HAP-1 (cell line): ENCODE measurements around the gene BCAS1.

ENCODE experiments used
- DNase-seq, 2 experiments: peaks; one replicate each; pipeline ENCODE4 v3.0.0-alpha.2; 2016 to 2020; ENCODE audit warnings: low spot score in 2 of 2
- H3K27me3 ChIP-seq: fragments of 250-450 bp; sonication (Bioruptor Pico); 2 replicates; pipeline ENCODE4 v1.5.1; 2020; ENCODE audit warnings: low read depth, mild to moderate bottlenecking, moderate library complexity
- H3K36me3 ChIP-seq: fragments of 250-450 bp; sonication (Bioruptor Pico); replicated peaks from 2 replicates; pipeline ENCODE4 v1.5.1; 2020; ENCODE audit warnings: mild to moderate bottlenecking
- H3K4me1 ChIP-seq: fragments of 250-450 bp; sonication (Bioruptor Pico); 2 replicates; pipeline ENCODE4 v1.5.1; 2020; ENCODE audit warnings: mild to moderate bottlenecking
- H3K4me3 ChIP-seq: fragments of 250-450 bp; sonication (Bioruptor Pico); 2 replicates; pipeline ENCODE4 v1.5.1; 2020; ENCODE audit warnings: mild to moderate bottlenecking, moderate library complexity
- H3K9me3 ChIP-seq: fragments of 250-450 bp; sonication (Bioruptor Pico); 2 replicates; pipeline ENCODE4 v1.5.1; 2020; ENCODE audit warnings: mild to moderate bottlenecking, moderate library complexity
- in situ Hi-C: fragments of 300-500 bp; cut with MboI; formaldehyde crosslinking; loops from 3 replicates; pipeline ENCODE4 v1.14.3; 2020; ENCODE audit warnings: low sequenced_read_pairs, inconsistent platforms, mixed read lengths

The BCAS1 gene

GRCh38 chr20:54082100-54082499 lies 11.7 kb upstream of the BCAS1 start:
- no peaks in the 10 kb centered on the region for H3K36me3 ChIP-seq
- no peaks in the 10 kb centered on the region; the same call in 1 of the 2 replicates for H3K9me3 ChIP-seq
- H3K27me3 ChIP-seq = no peaks in the 10 kb centered on the region
- H3K4me3 ChIP-seq = no peak overlapping the region
- H3K4me1 ChIP-seq = no peaks in the 10 kb centered on the region
- DNase-seq = no peak
- in situ Hi-C loops = no loop called here

- no peak for DNase-seq
- in situ Hi-C loops = no loop called here
- Histone ChIP-seq H3K4me1 (no peaks in the 10 kb centered on the region), H3K9me3 (no peaks in the 10 kb centered on the region; the same call in 1 of the 2 replicates), H3K27me3 (no peaks in the 10 kb centered on the region), H3K36me3 (no peaks in the 10 kb centered on the region), H3K4me3 (no peak overlapping the region)
Measured at GRCh38 chr20:54079652-54080051, 9.3 kb upstream of the BCAS1 start.

- in situ Hi-C loops = no loop called here
- H3K27me3 ChIP-seq = no peaks in the 10 kb centered on the region
- no peak for DNase-seq
- no peak overlapping the region for H3K4me3 ChIP-seq
- no peaks in the 10 kb centered on the region for H3K4me1 ChIP-seq
- H3K9me3 ChIP-seq = no peaks in the 10 kb centered on the region; the same call in 1 of the 2 replicates
- no peaks in the 10 kb centered on the region for H3K36me3 ChIP-seq
Measured at GRCh38 chr20:54078296-54078984, 8.0 kb upstream of the BCAS1 start.

- no peaks in the 10 kb centered on the region for H3K36me3 ChIP-seq
- no peak overlapping the region for H3K4me3 ChIP-seq
- no peaks in the 10 kb centered on the region; the same call in 1 of the 2 replicates for H3K9me3 ChIP-seq
- no peak for DNase-seq
- no peaks in the 10 kb centered on the region for H3K27me3 ChIP-seq
- no peaks in the 10 kb centered on the region for H3K4me1 ChIP-seq
- in situ Hi-C loops = no loop called here
Measured at GRCh38 chr20:54076259-54076658, 5.9 kb upstream of the BCAS1 start.

- no peaks in the 10 kb centered on the region for H3K27me3 ChIP-seq
- no peaks in the 10 kb centered on the region; the same call in 1 of the 2 replicates for H3K9me3 ChIP-seq
- DNase-seq = no peak
- no peaks in the 10 kb centered on the region for H3K36me3 ChIP-seq
- in situ Hi-C loops = no loop called here
- no peak overlapping the region for H3K4me3 ChIP-seq
- H3K4me1 ChIP-seq = no peaks in the 10 kb centered on the region
Measured at GRCh38 chr20:54075322-54075721, 4.9 kb upstream of the BCAS1 start.

GRCh38 chr20:54074511-54074910 lies 4.1 kb upstream of the BCAS1 start:
- Histone ChIP-seq H3K36me3 (no peaks in the 10 kb centered on the region), H3K4me3 (no peak overlapping the region), H3K4me1 (no peaks in the 10 kb centered on the region), H3K27me3 (no peaks in the 10 kb centered on the region), H3K9me3 (no peaks in the 10 kb centered on the region; the same call in 1 of the 2 replicates)
- in situ Hi-C loops = loop anchor here (25.0 kb wide), 1 partner anchor 512 kb away; no protein-coding TSS in a partner anchor
- DNase-seq = no peak

GRCh38 chr20:54073288-54073687 lies 2.9 kb upstream of the BCAS1 start:
- no peaks in the 10 kb centered on the region for H3K36me3 ChIP-seq
- in situ Hi-C loops = loop anchor here (25.0 kb wide), 1 partner anchor 511 kb away; no protein-coding TSS in a partner anchor
- H3K4me3 ChIP-seq = no peak overlapping the region
- no peaks in the 10 kb centered on the region for H3K4me1 ChIP-seq
- no peak for DNase-seq
- no peaks in the 10 kb centered on the region for H3K27me3 ChIP-seq
- H3K9me3 ChIP-seq = no peaks in the 10 kb centered on the region

GRCh38 chr20:54069501-54069971 lies 858 bp downstream of the BCAS1 start:
- Histone ChIP-seq H3K4me1 (no peaks in the 10 kb centered on the region), H3K9me3 (no peaks in the 10 kb centered on the region), H3K27me3 (no peaks in the 10 kb centered on the region), H3K4me3 (no peak overlapping the region), H3K36me3 (no peaks in the 10 kb centered on the region)
- no peak for DNase-seq
- in situ Hi-C loops = loop anchor here (25.0 kb wide), 1 partner anchor 507 kb away; no protein-coding TSS in a partner anchor

- Histone ChIP-seq H3K9me3 (no peaks in the 10 kb centered on the region), H3K4me1 (no peaks in the 10 kb centered on the region), H3K27me3 (no peaks in the 10 kb centered on the region), H3K36me3 (no peaks in the 10 kb centered on the region), H3K4me3 (no peak overlapping the region)
- in situ Hi-C loops = loop anchor here (25.0 kb wide), 1 partner anchor 507 kb away; no protein-coding TSS in a partner anchor
- DNase-seq = no peak
Measured at GRCh38 chr20:54068966-54069365, 1.4 kb downstream of the BCAS1 start.

- in situ Hi-C loops = loop anchor here (25.0 kb wide), 1 partner anchor 506 kb away; no protein-coding TSS in a partner anchor
- Histone ChIP-seq H3K4me1 (no peaks in the 10 kb centered on the region), H3K27me3 (no peaks in the 10 kb centered on the region), H3K36me3 (no peaks in the 10 kb centered on the region), H3K9me3 (no peaks in the 10 kb centered on the region), H3K4me3 (no peak overlapping the region)
- DNase-seq = no peak
Measured at GRCh38 chr20:54068495-54068894, 1.9 kb downstream of the BCAS1 start.

GRCh38 chr20:54067606-54068174 lies 2.7 kb downstream of the BCAS1 start:
- H3K9me3 ChIP-seq = no peaks in the 10 kb centered on the region
- H3K4me1 ChIP-seq = no peaks in the 10 kb centered on the region
- H3K4me3 ChIP-seq = no peak overlapping the region
- no peak for DNase-seq
- H3K27me3 ChIP-seq = no peaks in the 10 kb centered on the region
- H3K36me3 ChIP-seq = no peaks in the 10 kb centered on the region
- in situ Hi-C loops = loop anchor here (25.0 kb wide), 1 partner anchor 505 kb away; no protein-coding TSS in a partner anchor

- in situ Hi-C loops = loop anchor here (25.0 kb wide), 1 partner anchor 503 kb away; no protein-coding TSS in a partner anchor
- no peak overlapping the region for H3K4me3 ChIP-seq
- H3K4me1 ChIP-seq = no peaks in the 10 kb centered on the region
Measured at GRCh38 chr20:54065601-54066038, 4.8 kb downstream of the BCAS1 start.

GRCh38 chr20:54064939-54065338 lies 5.5 kb downstream of the BCAS1 start:
- Histone ChIP-seq H3K36me3 (no peaks in the 10 kb centered on the region), H3K4me1 (no peaks in the 10 kb centered on the region), H3K4me3 (no peak overlapping the region), H3K27me3 (no peaks in the 10 kb centered on the region), H3K9me3 (no peaks in the 10 kb centered on the region)
- DNase-seq = no peak
- in situ Hi-C loops = loop anchor here (25.0 kb wide), 1 partner anchor 503 kb away; no protein-coding TSS in a partner anchor

More at GRCh38 chr20:54065601-54066038, 4.8 kb downstream of the BCAS1 start:
- Histone ChIP-seq H3K36me3 (no peaks in the 10 kb centered on the region), H3K27me3 (no peaks in the 10 kb centered on the region), H3K9me3 (no peaks in the 10 kb centered on the region)
- DNase-seq = no peak
